HS-27A (cell line): ENCODE data around the gene CNTROB.

Source experiments
- DNase-seq: peaks from one replicate; pipeline ENCODE4 v3.0.0-alpha.2; 2012; ENCODE audit warnings: low read depth, missing footprints

The CNTROB gene

DNA sequence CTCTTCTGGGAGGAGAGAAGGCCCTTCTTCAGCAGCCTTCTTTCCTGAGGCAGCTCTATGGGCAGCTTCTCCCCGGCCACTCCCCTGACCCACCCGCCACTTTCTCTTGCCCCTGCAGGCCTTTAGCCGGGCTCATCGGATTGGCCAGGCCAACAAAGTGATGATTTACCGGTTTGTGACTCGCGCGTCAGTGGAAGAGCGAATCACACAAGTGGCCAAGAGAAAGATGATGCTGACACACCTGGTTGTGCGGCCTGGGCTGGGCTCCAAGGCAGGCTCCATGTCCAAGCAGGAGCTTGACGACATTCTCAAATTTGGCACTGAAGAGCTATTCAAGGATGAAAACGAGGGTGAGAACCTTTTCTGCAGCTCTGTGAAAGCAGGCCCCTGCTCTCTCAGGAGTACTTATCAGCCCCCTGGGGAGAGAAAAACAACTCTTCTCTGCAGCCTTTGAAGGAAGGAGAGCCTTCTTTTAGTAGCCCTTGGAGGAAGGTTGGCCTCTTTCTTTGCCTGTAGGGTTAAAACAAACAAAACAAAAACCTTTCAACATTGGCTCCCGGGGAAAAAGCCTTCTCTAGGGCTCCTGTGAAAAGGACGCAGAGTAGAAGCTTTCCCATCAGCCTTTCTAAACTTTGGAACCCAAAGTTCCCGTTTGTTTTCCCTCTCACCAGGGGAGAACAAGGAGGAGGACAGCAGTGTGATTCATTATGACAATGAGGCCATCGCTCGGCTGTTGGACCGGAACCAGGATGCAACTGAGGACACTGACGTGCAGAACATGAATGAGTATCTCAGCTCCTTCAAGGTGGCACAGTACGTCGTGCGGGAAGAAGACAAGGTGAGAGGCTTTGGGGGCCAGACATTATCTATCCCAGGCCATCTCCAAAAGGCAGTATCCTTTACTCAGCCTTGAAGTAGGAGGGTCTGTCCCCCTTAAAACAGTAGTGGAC lies 28.6 kb upstream of the CNTROB start:
- no peak for DNase-seq

- no peak for DNase-seq
These were observed 22.9 kb upstream of the CNTROB start for GRCh38 chr17:7909089-7909488.

GRCh38 chr17:7910281-7910680 lies 21.7 kb upstream of the CNTROB start:
- DNase-seq = no peak

DNA sequence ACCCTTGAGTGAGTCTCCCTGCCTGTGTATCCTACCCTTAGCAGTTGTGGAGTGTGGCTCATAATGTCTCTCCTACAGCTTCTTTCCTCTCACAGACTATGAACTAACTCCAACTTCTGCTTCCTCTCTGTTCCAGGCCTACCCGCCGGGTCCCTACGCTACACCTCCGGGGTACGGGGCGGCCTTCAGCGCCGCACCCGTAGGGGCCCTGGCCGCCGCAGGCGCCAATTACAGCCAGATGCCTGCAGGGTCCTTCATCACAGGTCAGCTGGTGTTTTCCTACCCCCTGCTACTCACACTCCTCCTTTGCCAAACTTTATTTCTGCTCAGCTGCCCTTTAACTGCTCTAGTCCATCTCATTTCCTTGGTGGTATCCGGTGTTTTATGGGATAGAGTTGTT lies 21.3 kb upstream of the CNTROB start:
- DNase-seq = no peak

GRCh38 chr17:7911116-7911515 lies 20.9 kb upstream of the CNTROB start:
- no peak for DNase-seq

GRCh38 chr17:7912927-7913524 lies 19.0 kb upstream of the CNTROB start:
- DNase-seq = no peak

DNA sequence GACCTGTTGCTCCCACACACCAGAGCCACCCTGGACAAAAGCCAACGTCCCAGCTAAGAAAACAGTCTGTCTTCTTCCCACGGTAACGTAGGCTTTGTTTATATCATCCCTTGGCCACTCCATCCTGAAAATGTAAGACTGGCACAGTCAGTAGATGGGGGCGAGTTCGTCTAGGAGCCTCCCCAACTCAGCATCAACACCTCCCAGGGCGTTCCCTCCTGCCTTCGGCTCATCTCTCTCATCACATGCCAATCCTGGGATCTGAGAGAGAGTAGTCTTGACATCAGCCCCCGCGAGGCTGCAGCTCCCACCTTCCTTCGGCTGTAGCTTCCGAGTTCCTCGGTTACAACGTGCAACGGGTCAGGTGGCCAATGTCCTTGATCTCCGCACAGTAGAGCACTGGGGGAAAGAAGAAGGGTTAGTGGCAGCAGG lies 16.8 kb upstream of the CNTROB start:
- DNase-seq = no peak

DNA sequence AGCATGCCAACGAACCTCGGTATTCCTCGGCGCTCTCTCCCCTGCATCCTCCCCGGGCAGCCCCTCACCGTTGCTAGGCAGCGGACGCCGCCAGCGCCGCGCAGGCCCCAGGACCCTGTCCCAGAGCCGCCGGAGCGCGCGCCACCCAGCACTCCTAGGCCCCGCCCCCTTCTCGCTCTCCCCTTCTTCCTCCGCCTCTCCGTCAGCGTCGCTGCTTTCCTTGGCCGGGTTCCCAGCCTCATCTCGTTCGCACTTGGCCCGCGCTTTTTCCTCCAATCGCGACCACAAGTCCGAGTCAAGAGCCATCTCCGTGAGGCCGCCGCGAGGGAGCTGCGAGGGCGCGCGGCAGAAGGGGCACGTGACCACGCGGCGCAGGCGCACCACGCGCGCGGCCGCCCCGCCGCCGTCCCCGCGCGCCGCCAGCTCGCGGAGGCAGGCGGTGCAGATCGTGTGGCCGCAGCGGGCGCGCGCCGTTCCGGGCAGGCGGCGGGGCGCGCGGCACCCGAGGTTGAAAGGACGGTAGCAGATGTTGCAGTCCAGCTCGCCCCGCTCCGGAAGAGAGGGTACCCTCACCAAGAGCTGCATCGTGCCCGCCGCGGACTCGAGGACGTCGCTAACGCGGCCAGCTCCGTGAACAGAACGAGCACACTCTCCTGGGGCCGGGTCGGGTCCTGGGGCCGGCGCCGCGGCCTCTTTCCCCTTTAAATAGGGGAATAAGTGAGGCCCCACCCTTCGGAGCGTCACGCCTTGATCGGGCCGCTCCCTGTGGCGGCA lies 16.2 kb upstream of the CNTROB start, which contains the start of gene RNF227:
Gene RNF227 (minus strand): TSS at position 679 of the 774 bp plus-strand sequence. CDS start 94 bp downstream, at position 585.
- DNase-seq = peak; percentile 88

DNA sequence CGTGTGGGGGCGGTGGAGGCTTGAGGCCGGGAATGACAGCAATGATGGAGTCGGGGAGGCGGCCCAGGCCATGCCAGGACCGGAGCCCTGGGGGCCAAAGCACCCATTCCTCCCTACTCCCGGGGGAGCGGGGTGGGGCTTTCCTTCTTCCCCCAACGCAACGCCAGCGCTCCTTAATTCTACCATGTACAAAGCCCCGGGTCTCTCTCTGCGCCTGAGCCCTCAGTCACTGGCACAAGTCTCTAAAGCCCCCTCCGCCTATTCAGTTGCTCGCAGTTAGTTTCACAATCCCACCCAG lies 15.7 kb upstream of the CNTROB start:
- no peak for DNase-seq

DNA sequence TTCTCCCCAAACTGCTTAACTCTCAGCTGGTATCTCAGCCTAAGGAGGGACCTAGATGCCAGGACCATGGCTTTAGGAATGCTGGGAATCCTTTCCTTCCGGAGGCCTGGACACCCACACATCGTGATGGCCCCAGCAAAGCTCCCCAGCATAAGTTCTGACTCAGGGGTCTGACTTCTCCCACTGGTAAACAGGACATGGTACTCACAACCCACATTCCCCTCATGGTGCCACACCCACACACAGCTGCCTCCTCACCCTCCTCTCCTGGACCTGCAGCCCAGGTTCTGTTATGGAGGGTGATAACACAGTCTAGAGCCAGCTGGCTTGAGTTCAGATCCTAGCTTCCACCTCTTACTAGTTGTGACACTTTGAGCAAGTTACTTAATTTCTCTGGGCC lies 15.2 kb upstream of the CNTROB start:
- DNase-seq = peak; percentile 65

GRCh38 chr17:7922269-7922844 lies 9.6 kb upstream of the CNTROB start:
- DNase-seq = no peak

- DNase-seq = no peak
These were observed 9.0 kb upstream of the CNTROB start for GRCh38 chr17:7922845-7923628.

DNA sequence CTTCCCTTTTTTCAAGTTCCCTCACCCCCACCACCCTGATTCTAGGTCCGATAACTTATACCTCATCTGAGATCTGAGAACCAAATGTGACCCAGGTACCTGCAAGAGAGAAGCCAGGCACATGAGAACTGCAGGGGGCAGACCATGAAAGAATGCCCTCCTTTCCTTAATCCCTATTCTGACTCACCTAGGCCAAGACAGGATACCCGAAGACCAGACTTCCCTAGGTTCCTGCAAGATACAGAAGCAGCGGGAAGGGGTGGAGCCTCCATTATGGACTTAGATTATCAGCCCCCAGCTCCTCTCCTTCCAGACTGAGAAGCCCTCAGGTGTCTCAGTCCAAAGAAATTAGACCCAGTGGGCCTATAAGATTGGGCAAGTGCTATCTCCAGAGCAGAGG lies 4.4 kb upstream of the CNTROB start:
- no peak for DNase-seq

- no peak for DNase-seq
These were observed 2.6 kb upstream of the CNTROB start, which contains the start of gene KCNAB3 for GRCh38 chr17:7929158-7930023. Gene KCNAB3 (minus strand): TSS chr17:7929856. CDS start chr17:7929435, 421 bp downstream.

- no peak for DNase-seq
These were observed 970 bp upstream of the CNTROB start for GRCh38 chr17:7930841-7931631.

- DNase-seq = no peak
These were observed 481 bp downstream of the CNTROB start for GRCh38 chr17:7932483-7932891.

DNA sequence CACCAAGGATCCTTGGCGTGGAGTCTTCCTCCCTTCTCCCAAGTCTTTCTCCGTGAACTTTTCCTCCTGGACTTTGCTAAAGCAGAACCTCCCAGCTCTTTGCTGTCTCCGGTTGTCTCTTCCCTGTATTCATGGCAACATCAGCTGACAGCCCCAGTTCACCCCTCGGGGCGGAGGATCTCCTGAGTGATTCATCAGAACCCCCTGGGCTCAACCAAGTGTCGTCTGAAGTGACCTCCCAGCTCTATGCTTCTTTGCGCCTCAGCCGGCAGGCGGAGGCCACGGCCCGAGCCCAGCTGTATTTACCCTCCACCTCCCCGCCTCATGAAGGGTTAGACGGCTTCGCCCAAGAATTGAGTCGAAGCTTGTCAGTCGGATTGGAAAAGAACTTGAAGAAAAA lies 943 bp downstream of the CNTROB start:
- DNase-seq = no peak

GRCh38 chr17:7935859-7936258 lies 3.9 kb downstream of the CNTROB start:
- no peak for DNase-seq

DNA sequence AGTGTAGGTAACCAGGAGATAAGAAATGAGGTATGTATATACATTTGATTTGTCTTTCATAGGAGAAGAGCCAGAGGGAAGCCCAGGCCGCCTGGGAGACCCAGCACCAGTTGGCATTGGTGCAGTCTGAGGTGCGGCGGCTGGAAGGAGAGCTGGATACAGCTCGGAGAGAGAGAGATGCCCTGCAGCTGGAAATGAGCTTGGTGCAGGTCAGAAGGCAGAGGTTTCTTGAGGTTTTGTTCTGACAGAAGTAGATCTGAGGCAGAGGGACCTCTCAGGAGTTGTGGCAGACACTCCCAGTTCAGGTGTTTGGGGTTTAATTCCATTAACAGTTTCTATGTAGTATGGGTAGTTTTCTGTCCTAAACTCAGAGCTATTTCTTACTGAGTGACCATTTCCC lies 8.0 kb downstream of the CNTROB start:
- no peak for DNase-seq

DNA sequence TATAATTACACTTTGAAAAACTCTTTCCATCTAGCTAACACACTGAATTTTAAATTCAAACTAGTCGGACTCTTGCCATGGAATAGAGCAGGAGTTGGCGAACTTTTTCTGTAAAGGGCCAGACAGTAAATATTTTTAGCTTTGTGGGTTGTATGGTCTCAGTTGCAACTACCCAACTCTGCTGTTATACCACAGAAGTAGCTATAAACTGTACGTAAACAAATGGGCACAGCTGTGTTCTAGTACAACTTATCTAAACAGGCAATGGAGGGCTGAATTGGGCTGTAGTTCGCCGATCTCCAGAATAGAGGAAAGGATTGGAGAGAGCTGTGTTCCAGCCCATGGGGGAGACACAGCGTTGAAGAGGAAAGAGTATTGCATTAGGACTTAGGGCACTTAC lies 8.7 kb downstream of the CNTROB start:
- no peak for DNase-seq
